ENCODE results near the gene TMEM134. TPM values are rescaled to one million over a fixed set of nuclear protein-coding genes. Genes with fewer than 3 reads are reported as not detected.
"Not testable (repeated sequence)": the region's sequence is repeated elsewhere in the genome, so short reads cannot be mapped to it uniquely, and the experiment has no call there.

Gene TMEM134, protein sequence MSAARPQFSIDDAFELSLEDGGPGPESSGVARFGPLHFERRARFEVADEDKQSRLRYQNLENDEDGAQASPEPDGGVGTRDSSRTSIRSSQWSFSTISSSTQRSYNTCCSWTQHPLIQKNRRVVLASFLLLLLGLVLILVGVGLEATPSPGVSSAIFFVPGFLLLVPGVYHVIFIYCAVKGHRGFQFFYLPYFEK
- 11.9 and 35.1 TPM in 2 replicates for total RNA-seq

- DNase-seq (ENCODE audit: low read depth in 2 of 2): peak; percentile 84 to 95
These were observed at the start of gene TMEM134 for GRCh38 chr11:67468759-67469507. Gene TMEM134 (minus strand): TSS chr11:67469251. CDS start chr11:67469192, 59 bp downstream.

DNA sequence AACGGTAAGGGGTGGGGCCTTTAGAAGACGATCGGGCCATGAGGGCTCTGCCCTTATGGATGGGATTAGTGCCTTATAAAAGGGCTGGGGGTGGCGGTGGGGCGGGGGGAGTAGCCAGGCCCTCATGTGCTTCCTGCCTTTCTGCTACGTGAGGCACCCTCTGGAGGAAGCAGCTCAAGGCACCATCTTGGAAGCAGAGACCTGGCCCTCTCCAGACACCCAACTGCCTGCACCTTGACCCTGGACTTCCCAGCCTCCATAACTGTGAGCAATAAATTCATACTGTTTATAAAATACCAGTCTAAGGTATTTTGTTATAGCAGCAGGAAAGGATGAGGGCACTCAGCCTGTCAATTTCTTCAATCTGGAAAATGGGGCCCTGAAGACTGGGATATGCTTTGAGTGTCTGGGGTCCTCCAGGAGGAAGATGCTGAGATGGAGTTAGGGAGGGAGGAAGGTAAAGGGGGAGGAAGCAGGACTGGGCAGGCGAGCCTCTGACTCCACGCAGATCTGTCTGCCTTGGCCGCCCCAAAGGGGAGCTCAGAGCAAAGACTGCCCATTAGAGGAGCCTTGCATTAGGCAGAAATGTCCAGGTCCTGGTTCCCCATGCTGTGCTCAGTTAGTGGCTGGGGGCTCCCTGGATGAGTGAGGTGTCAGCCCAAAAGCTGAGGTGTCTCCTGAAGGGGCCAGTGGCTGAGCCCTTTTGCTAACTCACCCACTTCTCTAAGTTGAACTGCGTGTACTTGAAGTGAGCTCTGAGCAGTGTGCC, 48.9 kb upstream of the TMEM134 start:
- DNase-seq (ENCODE audit: low read depth in 2 of 2): no peak

DNA sequence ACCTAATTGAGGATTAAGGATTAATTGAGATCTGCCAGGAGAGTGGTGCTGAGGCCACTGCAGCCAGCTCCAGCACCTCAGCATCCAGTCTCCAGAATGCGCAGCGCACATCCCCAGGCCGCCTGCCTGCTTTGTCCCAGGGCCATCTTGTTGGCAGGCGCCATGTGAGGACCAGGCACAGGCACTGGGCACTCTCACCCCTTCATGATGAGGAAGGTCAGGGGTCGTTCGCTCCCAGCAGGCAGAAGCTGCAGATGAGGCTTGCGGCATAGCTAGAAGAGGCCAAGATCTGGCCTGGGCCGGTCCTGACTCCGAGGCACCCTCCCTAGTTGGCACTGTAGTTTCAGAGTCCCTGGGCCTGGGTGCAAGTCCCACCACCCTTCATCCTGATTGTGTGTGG, 47.8 kb upstream of the TMEM134 start:
- DNase-seq (ENCODE audit: low read depth in 2 of 2): no peak

DNA sequence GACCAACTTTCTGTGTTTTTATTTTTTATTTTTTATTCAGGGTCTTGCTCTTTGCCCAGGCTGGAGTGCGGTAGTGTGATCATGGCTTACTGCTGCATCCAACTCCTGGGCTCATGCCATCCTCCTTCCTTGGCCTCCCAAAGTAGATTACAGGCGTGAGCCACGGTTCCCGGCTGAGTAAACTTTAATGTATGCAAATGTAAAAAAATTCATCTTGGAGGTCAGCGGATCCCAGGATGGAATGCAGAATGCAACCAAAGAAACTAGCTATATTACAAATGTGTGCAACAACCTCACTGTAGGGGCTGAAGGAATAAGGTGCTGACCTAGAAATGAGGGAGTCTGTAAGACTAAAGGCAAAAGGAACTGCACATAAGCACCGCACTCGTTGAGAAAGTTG, 45.1 kb upstream of the TMEM134 start:
- no peak for DNase-seq (ENCODE audit: low read depth in 2 of 2)

- DNase-seq (ENCODE audit: low read depth in 2 of 2): not testable (repeated sequence)
These were observed 42.5 kb upstream of the TMEM134 start for GRCh38 chr11:67511558-67511957.

DNA sequence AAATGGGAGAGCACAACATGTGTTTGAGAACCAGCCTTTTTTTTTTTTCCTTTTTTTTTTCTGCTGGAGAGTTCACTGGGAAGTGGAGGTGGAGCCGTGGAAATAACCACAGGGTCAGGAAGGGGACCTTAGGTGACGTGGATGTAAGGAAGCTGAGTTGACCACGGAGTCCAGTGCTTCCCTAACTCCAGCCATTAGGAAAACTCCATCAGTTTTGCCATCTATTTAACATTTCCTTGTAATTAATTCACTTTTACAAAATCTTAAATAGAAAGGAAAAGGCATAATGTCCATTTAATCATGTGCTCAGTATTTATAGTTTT, 40.9 kb upstream of the TMEM134 start:
- DNase-seq (ENCODE audit: low read depth in 2 of 2): no peak

- peak; percentile 92 to 96 for DNase-seq (ENCODE audit: low read depth in 2 of 2)
These were observed 39.6 kb upstream of the TMEM134 start for GRCh38 chr11:67508486-67509121.

- peak; percentile 99 to 100 for DNase-seq (ENCODE audit: low read depth in 2 of 2)
These were observed 38.9 kb upstream of the TMEM134 start, which contains the start of gene CDK2AP2 for GRCh38 chr11:67507864-67508485. Gene CDK2AP2 (minus strand): TSS chr11:67508162. CDS start chr11:67508082, 80 bp downstream.

- DNase-seq (ENCODE audit: low read depth in 2 of 2): peak; percentile 55 to 88
These were observed 38.3 kb upstream of the TMEM134 start for GRCh38 chr11:67507242-67507863.

- no peak for DNase-seq (ENCODE audit: low read depth in 2 of 2)
These were observed 37.5 kb upstream of the TMEM134 start for GRCh38 chr11:67506426-67507051.

- DNase-seq (ENCODE audit: low read depth in 2 of 2): peak; percentile 60 to 89
These were observed 36.8 kb upstream of the TMEM134 start for GRCh38 chr11:67505605-67506396.

GRCh38 chr11:67504950-67505581, 36.0 kb upstream of the TMEM134 start, which contains the start of gene PITPNM1:
Gene PITPNM1 (minus strand): TSS chr11:67505363. CDS start chr11:67504180, 1,183 bp downstream.
- peak in 1 of 2 donors; percentile 9 for DNase-seq (ENCODE audit: low read depth in 2 of 2)

- peak in 1 of 2 donors; percentile 34 for DNase-seq (ENCODE audit: low read depth in 2 of 2)
These were observed 35.2 kb upstream of the TMEM134 start for GRCh38 chr11:67504005-67504949.

DNA sequence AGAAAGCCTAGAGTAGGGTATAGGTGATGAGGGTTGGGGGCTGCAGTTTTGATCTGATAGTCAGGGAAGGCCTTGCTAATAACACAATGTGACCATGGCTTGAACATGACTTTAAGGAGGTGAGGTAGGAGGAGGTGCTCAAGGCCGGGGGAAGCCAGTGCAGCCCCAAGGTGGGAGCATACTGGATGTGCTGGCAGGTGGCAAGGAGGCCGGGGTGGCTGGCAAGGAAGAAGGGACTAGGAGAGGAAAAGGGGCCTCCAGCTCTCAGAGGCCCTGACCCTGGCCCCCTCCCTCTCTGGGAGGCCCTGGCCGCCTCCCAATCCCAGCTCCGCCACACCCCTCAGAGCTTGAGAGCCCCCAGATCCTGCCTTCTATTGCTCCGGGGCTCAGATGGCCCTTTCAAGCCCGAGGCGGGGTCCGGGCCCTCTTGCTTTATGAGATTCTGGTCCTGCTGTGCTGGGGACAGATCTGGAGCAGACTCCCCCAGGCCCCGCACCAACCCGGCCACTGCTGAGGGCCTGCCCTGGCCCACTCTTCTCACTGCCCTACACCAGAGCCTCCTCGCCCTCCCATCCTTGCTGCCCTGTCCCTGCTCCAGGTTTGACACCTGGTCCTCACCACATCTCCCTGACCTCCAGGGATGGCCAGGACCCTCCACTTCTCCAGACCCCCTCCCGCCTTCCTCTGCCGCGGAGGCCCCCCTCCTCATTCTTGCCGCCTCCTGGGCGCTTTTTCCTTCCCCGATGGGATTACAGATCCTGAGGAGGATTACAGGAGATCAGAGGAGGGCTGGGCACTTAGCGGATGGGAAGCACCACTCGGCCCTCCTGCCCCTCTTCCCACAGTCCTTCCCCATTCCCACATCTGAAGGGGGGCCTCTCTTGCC, 34.3 kb upstream of the TMEM134 start:
- no peak for DNase-seq (ENCODE audit: low read depth in 2 of 2)

GRCh38 chr11:67502328-67502979, 33.4 kb upstream of the TMEM134 start:
- DNase-seq (ENCODE audit: low read depth in 2 of 2): no peak

DNA sequence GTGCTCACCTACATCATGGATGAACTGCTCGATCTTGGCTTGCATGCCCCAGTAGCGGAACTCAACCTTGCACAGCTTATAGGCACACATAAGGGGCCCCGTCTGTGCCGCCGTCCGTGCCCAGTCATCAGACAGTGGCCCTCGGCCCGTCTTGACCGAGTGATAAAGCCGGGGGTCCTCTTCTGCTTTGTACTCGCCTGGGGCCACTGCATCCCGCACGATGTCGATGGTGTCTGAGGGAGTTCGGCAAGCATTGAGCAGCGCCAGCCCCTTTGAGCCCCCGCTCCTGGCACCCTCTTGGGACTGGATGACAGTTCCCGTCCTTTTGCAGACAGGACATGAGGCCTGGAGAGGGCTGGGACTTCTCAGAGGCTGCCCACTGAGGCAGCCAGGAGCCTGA, 32.8 kb upstream of the TMEM134 start:
- DNase-seq (ENCODE audit: low read depth in 2 of 2): no peak

Measured in dermis microvascular lymphatic vessel endothelial cell (primary cell).